ENCODE data around the gene TAAR1.
"Not testable (repeated sequence)": the region's sequence is repeated elsewhere in the genome, so short reads cannot be mapped to it uniquely, and the experiment has no call there.

Gene TAAR1

DNA sequence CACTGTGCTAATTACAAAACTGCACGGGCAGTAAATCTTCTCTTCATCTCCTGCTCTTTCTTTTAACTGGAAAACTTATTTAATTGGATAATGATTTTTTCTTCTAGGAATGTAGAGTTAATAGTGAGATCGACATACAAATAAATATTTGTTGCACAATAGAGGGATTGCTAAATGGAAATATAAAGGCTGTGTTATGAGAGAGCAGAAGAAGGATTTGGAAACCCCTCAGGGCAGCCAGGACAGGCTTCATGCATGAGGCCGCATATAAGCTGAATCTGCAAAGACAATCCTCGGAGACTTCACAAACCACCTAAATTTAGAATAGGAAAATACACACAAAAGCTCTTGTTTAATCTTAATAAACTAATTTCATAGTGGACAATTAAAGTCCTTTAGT is 2.9 kb upstream of the TAAR1 start:
- no peak for DNase-seq (ENCODE audit: low spot score)

- no peak for DNase-seq (ENCODE audit: low spot score)
Measured at GRCh38 chr6:132651062-132651461, 7.9 kb downstream of the TAAR1 start.

- no peak for DNase-seq (ENCODE audit: low spot score)
Measured at GRCh38 chr6:132650429-132650828, 8.6 kb downstream of the TAAR1 start.

DNA sequence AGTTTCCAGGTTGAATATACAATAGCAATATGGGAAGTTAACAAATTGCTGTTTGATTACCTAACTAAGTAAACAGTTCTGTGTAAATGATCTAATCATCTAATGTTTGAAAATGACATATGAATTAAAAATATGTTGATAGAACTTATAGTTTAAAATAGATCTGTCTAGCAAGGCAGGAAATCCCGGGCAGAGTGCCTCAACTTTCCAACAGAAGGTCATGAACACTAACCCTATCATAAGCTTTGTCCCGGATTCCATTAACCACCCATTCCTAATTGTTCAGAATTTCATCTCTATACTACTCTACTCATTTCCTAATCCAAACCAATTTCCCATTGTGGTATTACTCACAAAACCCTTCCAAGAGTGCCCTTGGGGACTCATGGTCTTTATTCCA is 10.2 kb downstream of the TAAR1 start:
- DNase-seq (ENCODE audit: low spot score), result no peak

DNA sequence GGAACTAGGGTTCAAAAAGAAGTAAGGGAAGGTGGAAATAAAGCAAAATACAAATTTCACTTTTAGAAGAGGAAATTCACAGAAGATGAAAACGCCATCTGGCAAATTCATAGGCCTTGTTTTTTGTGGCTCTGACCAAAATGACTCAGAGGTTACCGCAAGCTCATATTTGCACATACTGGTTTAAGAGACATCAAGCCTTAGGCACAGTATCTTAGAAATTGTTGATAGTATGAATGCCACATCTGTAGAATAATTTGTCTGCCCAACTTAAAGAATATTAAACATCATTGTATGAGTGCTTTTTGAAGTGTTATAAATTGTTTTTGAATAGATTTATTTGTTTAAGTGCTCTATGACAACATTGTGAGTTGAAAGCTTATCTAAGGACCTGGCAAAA is 10.6 kb downstream of the TAAR1 start:
- no peak for DNase-seq (ENCODE audit: low spot score)

- DNase-seq (ENCODE audit: low spot score), result no peak
Measured at GRCh38 chr6:132643547-132643946, 15.4 kb downstream of the TAAR1 start.

GRCh38 chr6:132637135-132637534 is 21.8 kb downstream of the TAAR1 start:
- DNase-seq (ENCODE audit: low spot score), result not testable (repeated sequence)

- DNase-seq (ENCODE audit: low spot score), result not testable (repeated sequence)
Measured at GRCh38 chr6:132635906-132636305, 23.1 kb downstream of the TAAR1 start.

- DNase-seq (ENCODE audit: low spot score), result not testable (repeated sequence)
Measured at GRCh38 chr6:132635288-132635687, 23.7 kb downstream of the TAAR1 start.

- DNase-seq (ENCODE audit: low spot score), result no peak
Measured at GRCh38 chr6:132634796-132635195, 24.2 kb downstream of the TAAR1 start.

DNA sequence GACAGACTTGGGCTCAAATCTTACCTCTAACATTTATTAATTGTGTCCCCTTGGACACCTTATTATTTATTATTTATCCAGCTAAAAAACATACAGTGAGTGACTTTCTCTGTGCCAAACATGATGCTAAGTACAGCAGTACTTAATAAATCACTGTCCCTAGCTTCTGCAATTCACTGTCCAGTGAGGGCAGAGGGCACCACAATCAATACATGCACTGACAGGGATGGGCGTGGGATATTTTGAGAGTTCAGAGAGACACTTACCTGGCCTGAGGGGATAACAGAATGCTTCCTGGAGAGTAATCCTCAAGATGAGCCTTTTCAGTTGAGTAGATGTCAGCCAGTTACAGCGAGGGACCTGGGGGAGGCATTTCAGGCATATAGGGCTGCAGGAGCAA is 25.6 kb downstream of the TAAR1 start:
- DNase-seq (ENCODE audit: low spot score), result no peak

GRCh38 chr6:132624175-132624574 is 34.8 kb downstream of the TAAR1 start, which contains the start of gene TAAR2:
Gene TAAR2, minus strand, starts transcription at chr6:132624275. Its CDS starts 0 bp downstream, at chr6:132624275.
- DNase-seq (ENCODE audit: low spot score), result no peak

- DNase-seq (ENCODE audit: low spot score), result no peak
Measured at GRCh38 chr6:132623106-132623845, 35.7 kb downstream of the TAAR1 start.

DNA sequence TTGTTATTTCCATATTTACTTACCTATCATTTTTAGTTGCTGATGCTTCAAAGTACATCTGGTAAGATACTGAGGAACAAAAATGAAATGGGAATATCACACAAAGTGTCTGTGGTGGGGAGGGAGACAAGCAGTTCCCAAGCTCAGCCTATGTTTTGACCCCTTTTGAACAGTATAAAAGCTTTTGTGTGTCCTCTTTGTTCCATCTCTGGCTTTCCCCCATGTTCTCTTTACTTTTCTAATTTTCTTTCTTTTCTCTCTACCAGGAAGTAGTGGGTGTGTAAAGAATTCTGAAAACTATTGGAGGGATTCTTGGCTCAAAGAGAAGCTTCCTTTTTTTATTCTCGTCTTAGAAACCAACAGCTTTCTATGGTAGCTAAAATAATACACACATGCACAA is 42.3 kb downstream of the TAAR1 start:
- no peak for DNase-seq (ENCODE audit: low spot score)

GRCh38 chr6:132614554-132614953 is 44.4 kb downstream of the TAAR1 start:
- DNase-seq (ENCODE audit: low spot score), result no peak

- no peak for DNase-seq (ENCODE audit: low spot score)
Measured at GRCh38 chr6:132612449-132613108, 46.4 kb downstream of the TAAR1 start.

DNA sequence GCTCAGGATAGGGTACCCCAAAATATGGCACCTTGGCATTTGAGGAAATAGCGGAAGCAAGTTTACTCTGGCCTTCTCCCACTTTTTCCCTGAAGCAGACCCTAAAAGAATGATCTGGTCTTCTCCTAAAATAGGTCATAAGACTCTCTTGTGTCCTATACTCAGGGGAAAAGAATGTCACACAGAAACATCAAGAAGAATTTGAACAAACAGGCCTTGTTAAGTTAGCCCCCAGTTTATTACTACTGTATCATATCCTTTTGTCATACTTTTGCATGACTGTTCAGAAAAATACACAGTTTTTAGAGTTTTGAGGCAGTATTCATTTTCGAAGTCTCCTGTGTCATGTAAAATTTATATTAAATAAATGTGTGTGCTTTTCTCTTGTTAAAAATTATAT is 47.4 kb downstream of the TAAR1 start:
- DNase-seq (ENCODE audit: low spot score), result no peak

DNA sequence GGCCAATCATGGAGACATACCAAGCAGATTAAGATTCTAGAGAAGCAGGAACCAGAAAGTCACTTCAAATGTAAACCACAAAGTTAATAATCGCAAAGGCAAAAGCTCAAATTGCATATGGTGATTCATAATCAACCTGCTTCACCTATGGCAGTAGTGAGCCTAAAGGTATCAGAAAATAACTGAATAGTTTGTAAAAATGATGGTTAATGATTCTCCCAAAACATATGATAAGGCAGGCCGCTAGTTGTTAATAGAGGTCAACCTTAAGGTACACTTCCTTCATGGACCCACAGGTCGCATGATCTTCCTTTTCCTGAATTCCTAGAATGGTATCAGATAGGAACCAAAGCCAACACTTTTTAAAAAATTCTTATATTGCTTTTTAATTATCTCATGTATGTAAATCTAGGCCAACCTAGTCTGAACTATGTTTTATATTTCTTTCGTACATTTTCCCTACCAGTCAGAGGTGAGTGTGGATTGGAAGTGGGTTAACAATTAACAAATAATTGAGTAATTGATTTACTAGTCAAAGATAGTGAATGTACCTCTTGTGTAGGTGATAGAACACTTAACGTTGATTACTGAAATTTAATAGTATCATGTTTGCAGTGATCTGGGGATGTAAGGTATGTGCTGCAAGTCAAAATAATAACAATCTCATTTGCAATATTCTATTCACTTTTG is 51.3 kb downstream of the TAAR1 start:
- DNase-seq (ENCODE audit: low spot score), result no peak

DNA sequence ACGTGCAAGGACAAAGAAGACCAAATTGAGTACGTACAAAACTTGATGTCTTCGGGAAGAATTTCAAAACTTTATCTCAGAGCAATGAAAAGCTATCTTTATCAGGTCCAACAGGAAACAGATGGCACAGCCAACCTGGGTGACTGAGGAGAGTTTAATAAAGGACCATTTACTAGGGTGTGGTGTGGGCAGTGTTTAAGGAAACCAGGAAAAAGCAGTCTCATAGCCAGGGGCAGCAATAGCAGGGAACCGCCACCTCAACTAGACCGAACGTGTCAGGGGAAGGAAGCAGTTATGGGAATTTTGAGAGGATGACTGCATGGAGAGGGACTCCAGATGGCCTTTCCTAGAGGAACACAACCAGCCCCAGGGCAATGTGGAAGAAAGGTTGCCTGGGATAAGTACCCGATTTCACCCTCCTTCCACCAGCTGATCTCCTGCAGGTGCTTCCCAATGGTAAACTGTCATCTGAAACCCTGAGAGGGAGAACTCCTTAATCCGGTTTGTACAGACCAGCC is 54.3 kb downstream of the TAAR1 start:
- no peak for DNase-seq (ENCODE audit: low spot score)

DNA sequence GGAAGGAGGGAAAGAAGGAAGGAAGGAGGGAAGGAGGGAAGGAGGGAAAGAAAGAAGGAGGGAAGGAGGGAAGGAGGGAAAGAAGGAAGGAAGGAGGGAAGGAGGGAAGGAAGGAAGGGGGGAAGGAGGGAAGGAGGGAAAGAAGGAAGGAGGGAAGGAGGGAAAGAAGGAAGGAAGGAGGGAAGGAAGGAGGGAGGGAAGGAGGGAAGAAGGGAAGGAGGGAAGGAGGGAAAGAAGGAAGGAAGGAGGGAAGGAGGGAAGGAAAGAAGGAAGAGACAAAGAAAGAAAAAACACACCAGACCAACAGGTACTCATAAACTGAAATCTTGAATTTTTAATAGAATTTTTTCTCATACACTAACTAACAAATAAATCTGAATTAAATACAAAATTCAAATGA is 58.1 kb downstream of the TAAR1 start:
- DNase-seq (ENCODE audit: low spot score), result not testable (repeated sequence)

DNA sequence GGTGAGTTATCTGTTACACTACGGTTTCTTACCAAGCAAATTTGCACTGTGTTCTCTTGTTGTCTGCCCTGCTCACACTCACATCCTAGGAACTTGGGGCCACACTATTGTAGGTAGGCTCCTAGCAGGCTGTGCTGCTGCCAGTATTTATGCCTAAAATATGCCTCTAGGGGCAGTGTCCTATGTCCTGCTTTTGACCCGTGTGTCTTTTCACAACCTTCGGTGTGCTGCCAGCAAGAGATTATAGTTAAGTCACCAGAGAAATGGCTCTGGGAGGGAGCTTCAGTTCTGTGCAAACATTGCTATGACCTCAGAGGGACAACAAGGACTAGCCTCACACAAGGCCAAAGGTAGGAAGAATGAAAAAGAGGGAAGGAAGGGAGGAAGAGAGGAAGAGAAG is 60.5 kb downstream of the TAAR1 start:
- DNase-seq (ENCODE audit: low spot score), result peak; percentile 38

DNA sequence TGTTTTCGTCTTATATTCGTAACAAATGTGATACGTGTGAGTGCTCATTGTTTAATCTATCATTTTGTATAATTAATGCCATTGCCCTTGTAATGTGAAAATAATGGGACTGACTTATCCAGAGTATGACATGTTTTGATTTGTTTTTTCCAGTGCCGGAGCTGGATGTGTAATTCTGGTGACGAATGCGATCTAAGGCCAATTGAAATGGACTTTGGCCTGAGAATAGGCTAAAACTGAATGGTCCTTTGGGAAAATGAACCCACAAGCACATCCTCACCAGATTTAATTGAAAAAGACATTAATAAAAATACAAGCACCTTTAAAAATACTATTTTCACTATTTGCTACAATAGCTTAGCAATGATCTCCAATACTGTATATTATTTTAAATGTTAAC is 62.8 kb downstream of the TAAR1 start:
- DNase-seq (ENCODE audit: low spot score), result no peak

Data from D341Med (cell line).